IMR-90 (cell line): ENCODE data around the gene POU2F2. TPM values are rescaled to one million over a fixed set of nuclear protein-coding genes. Genes with fewer than 3 reads are reported as not detected.

Source experiments
- ATAC-seq: fragments of 200-7000 bp; cut with Tn5 transposase; 2 replicates; pipeline ENCODE4 v1.9.1; 2020; ENCODE audit warnings: low read depth, mild to moderate bottlenecking, moderate library complexity
- BruUV-seq: library from RNA; stranded (reverse); fragments of 400-500 nt; replicated peaks from 2 replicates; lab custom pipeline; 2021; lab: Mats Ljungman, UMichigan
- CTCF ChIA-PET: fragments of 300-600 bp; formaldehyde crosslinking; extraction: SDS; loops from one replicate; lab custom pipeline; 2021; ENCODE audit warnings: antibody characterized with exemption; lab: Yijun Ruan, JAX
- POLR2A ChIA-PET: fragments of 300-600 bp; sonication (Branson Sonifier 250); formaldehyde crosslinking; loops from one replicate; lab custom pipeline; 2022; ENCODE audit warnings: antibody characterized with exemption; ENCODE audit not compliant: unreplicated experiment; lab: Charles Lee
- DNase-seq: peaks from one replicate; pipeline ENCODE4 v3.0.0; 2013
- H2AFZ ChIP-seq: replicated peaks from 2 replicates; pipeline ENCODE3; 2013; ENCODE audit warnings: low read length, mild to moderate bottlenecking; ENCODE audit not compliant: poor library complexity
- H2AK5ac ChIP-seq: 2 replicates; pipeline ENCODE4 v1.6.1; 2013; ENCODE audit warnings: low read depth, low read length, inconsistent platforms
- H2AK9ac ChIP-seq: replicated peaks from 2 replicates; pipeline ENCODE3; 2013; ENCODE audit warnings: mild to moderate bottlenecking, low read depth, low read length, moderate library complexity; ENCODE audit not compliant: poor library complexity
- H2BK120ac ChIP-seq: 2 replicates; pipeline ENCODE4 v1.6.1; 2013; ENCODE audit warnings: low read depth, low read length, inconsistent platforms
- H2BK15ac ChIP-seq: 3 replicates; pipeline ENCODE4 v1.6.1; 2013; ENCODE audit warnings: low read depth, low read length, inconsistent platforms
- H2BK20ac ChIP-seq: 2 replicates; pipeline ENCODE4 v1.6.1; 2013; ENCODE audit warnings: low read depth, mild to moderate bottlenecking, inconsistent platforms, low read length, moderate library complexity
- H2BK5ac ChIP-seq: 2 replicates; pipeline ENCODE4 v1.6.1; 2013; ENCODE audit warnings: mild to moderate bottlenecking, low read depth, low read length, inconsistent platforms; ENCODE audit not compliant: poor library complexity, severe bottlenecking
- H3K14ac ChIP-seq: replicated peaks from 2 replicates; pipeline ENCODE4 v1.6.1; 2013; ENCODE audit warnings: low read depth, low read length, inconsistent platforms
- H3K18ac ChIP-seq: 2 replicates; pipeline ENCODE4 v1.6.1; 2013; ENCODE audit warnings: low read depth, low read length, control low read depth
- H3K23ac ChIP-seq: 2 replicates; pipeline ENCODE4 v1.6.1; 2013; ENCODE audit warnings: low read depth, low read length, inconsistent platforms
- H3K27ac ChIP-seq: 2 replicates; pipeline ENCODE4 v1.5.1; 2013; ENCODE audit warnings: mild to moderate bottlenecking, control low read depth, low read length; ENCODE audit not compliant: insufficient read depth
- H3K27me3 ChIP-seq: 2 replicates; pipeline ENCODE4 v1.6.1; 2013; ENCODE audit warnings: low read length; ENCODE audit not compliant: control insufficient read depth, insufficient read depth
- H3K36me3 ChIP-seq: 2 replicates; pipeline ENCODE4 v1.6.1; 2013; ENCODE audit warnings: low read length, mixed read lengths; ENCODE audit not compliant: control insufficient read depth, insufficient read depth
- H3K4ac ChIP-seq: 2 replicates; pipeline ENCODE4 v1.6.1; 2013; ENCODE audit warnings: low read depth, low read length, inconsistent platforms
- H3K4me1 ChIP-seq: 2 replicates; pipeline ENCODE4 v1.6.1; 2013; ENCODE audit warnings: low read length, mixed read lengths; ENCODE audit not compliant: control insufficient read depth, insufficient read depth
- H3K4me2 ChIP-seq: 2 replicates; pipeline ENCODE4 v1.6.1; 2013; ENCODE audit warnings: low read depth, mild to moderate bottlenecking, control low read depth, low read length, moderate library complexity
- H3K4me3 ChIP-seq: 2 replicates; pipeline ENCODE4 v1.5.1; 2013; ENCODE audit warnings: low read depth, mild to moderate bottlenecking, control low read depth, low read length, moderate library complexity; ENCODE audit not compliant: insufficient read depth
- H3K56ac ChIP-seq: 2 replicates; pipeline ENCODE4 v1.6.1; 2013; ENCODE audit warnings: low read length, inconsistent platforms; ENCODE audit not compliant: insufficient read depth; ENCODE audit errors: extremely low read depth
- H3K79me1 ChIP-seq, 2 experiments: 2 replicates each; pipeline ENCODE4 v1.6.1; 2013; ENCODE audit warnings: low read length in 2 of 2, inconsistent platforms in 1 of 2, low read depth in 1 of 2
- H3K9ac ChIP-seq: 2 replicates; pipeline ENCODE4 v1.6.1; 2013; ENCODE audit warnings: low read depth, low read length, control low read depth
- H3K9me1 ChIP-seq: 2 replicates; pipeline ENCODE4 v1.6.1; 2013; ENCODE audit warnings: low read length, inconsistent platforms; ENCODE audit not compliant: insufficient read depth
- H3K9me3 ChIP-seq: 2 replicates; pipeline ENCODE4 v1.6.1; 2013; ENCODE audit warnings: low read length; ENCODE audit not compliant: control insufficient read depth, insufficient read depth
- H4K20me1 ChIP-seq: 2 replicates; pipeline ENCODE4 v1.6.1; 2013; ENCODE audit warnings: low read length, inconsistent platforms; ENCODE audit not compliant: insufficient read depth
- H4K5ac ChIP-seq: 2 replicates; pipeline ENCODE4 v1.6.1; 2013; ENCODE audit warnings: mild to moderate bottlenecking, low read depth, low read length, control low read depth
- H4K8ac ChIP-seq, 2 experiments: 2 replicates each; pipeline ENCODE4 v1.6.1; 2013; ENCODE audit warnings: low read depth in 2 of 2, low read length in 2 of 2, control low read depth in 1 of 2, inconsistent platforms in 1 of 2
- H4K91ac ChIP-seq: 2 replicates; pipeline ENCODE4 v1.6.1; 2013; ENCODE audit warnings: low read depth, low read length, inconsistent platforms; ENCODE audit not compliant: insufficient read depth
- BHLHE40 ChIP-seq: fragments of 150-350 bp; IDR thresholded peaks from 2 replicates; pipeline ENCODE4 v1.6.1; 2016; ENCODE audit warnings: mild to moderate bottlenecking, low read depth, low read length
- CEBPB ChIP-seq: IDR thresholded peaks from 2 replicates; pipeline ENCODE4 v1.6.1; 2012; ENCODE audit warnings: low read depth, low read length, improper control_type of control experiment
- FOS ChIP-seq: fragments of 150-350 bp; IDR thresholded peaks from 2 replicates; pipeline ENCODE4 v1.6.1; 2016; ENCODE audit warnings: low read depth, low read length
- NFE2L2 ChIP-seq: fragments of 150-350 bp; IDR thresholded peaks from 2 replicates; pipeline ENCODE4 v1.6.1; 2016; ENCODE audit warnings: low read depth, mild to moderate bottlenecking, low read length
- USF2 ChIP-seq: fragments of 150-350 bp; IDR thresholded peaks from 2 replicates; pipeline ENCODE4 v1.6.1; 2017; ENCODE audit warnings: mild to moderate bottlenecking, antibody characterized with exemption, low read length, low read depth
- WGBS, 2 experiments: methylation state at CpG; one replicate each; pipeline versions ENCODE4 v1.1.5 to v1.1.7; 2013; ENCODE audit warnings: missing lambda C conversion rate in 2 of 2; ENCODE audit not compliant: insufficient read length in 1 of 2; ENCODE audit errors: extremely low coverage in 2 of 2; 5-methylcytosine and 5-hydroxymethylcytosine counted together
- dilution Hi-C: fragments of 300-500 bp; cut with HindIII; formaldehyde crosslinking; loops from one replicate; pipeline ENCODE4 v1.14.3; 2018; ENCODE audit warnings: low sequenced_read_pairs; ENCODE audit not compliant: unreplicated experiment
- in situ Hi-C: fragments of 300-500 bp; cut with MboI; formaldehyde crosslinking; loops from 3 replicates; pipeline ENCODE4 v1.14.3; 2019; ENCODE audit warnings: low sequenced_read_pairs, inconsistent platforms, mixed read lengths
- intact Hi-C: fragments of 100-400 bp; cut with micrococcal nuclease; formaldehyde crosslinking; loops from 2 replicates; pipeline ENCODE4 v1.10.0; 2022
- polyA plus RNA-seq, 3 experiments: library from polyadenylated mRNA; depleted of rRNA; stranded (reverse); fragments of >200 nt; gene quantifications; 2 replicates each; pipeline ENCODE4 v1.2.3, GENCODE V29; 2012; ENCODE audit warnings: low replicate concordance in 1 of 3
- total RNA-seq: library from RNA; depleted of rRNA; stranded (reverse); fragments of >200 nt; gene quantifications from 2 replicates; pipeline ENCODE4 v1.2.3, GENCODE V29; 2012

The POU2F2 gene
- total and polyA plus RNA-seq, 2 of the 4 experiments (the other 2 are of a cell fraction): 0.54 to 5.0 TPM

- TF ChIP-seq USF2: no peak
- TF ChIP-seq NFE2L2: no peak
Observed at GRCh38 chr19:42108527-42109389, 23.5 kb downstream of the POU2F2 start (continued).

- no TSS peak for BruUV-seq
- Histone ChIP-seq H3K27ac (no peak overlapping the region), H4K5ac (no peak overlapping the region), H3K4me1 (peaks cover 5% of the 10 kb centered on the region; the same call in 1 of the 2 replicates), H2BK15ac (no peak overlapping the region), H4K20me1 (no peaks in the 10 kb centered on the region), H3K9ac (no peak overlapping the region), H3K27me3 (peaks cover 3% of the 10 kb centered on the region; the same call in 1 of the 2 replicates), H2AK5ac (no peak overlapping the region), H2AFZ (no peak overlapping the region), H3K36me3 (no peaks in the 10 kb centered on the region), H4K8ac (no peak overlapping the region), H2AK9ac (no peak overlapping the region), H3K14ac (no peak overlapping the region), H2BK120ac (no peak overlapping the region), H3K4me3 (no peak overlapping the region), H3K4ac (no peak overlapping the region), H4K91ac (no peak overlapping the region), H2BK20ac (no peak overlapping the region), H3K18ac (no peak overlapping the region), H3K23ac (no peak overlapping the region), H3K56ac (no peak overlapping the region), H3K4me2 (no peak overlapping the region), H2BK5ac (no peak overlapping the region), H3K9me3 (no peaks in the 10 kb centered on the region), H3K79me1 (no peaks in the 10 kb centered on the region; a peak in 1 of 4 replicates), H3K9me1 (0 out of 2 replicates have a peak, but pooled peaks cover 5% of the 10 kb centered on the region)
- CTCF ChIA-PET: no interaction called here
- POLR2A ChIA-PET: no interaction called here
- DNase-seq (peak; percentile 26), ATAC-seq (no peak)
- in situ Hi-C loops: loop anchor here (5.0 kb wide), 1 partner anchor 82 kb away; no protein-coding TSS in a partner anchor
- TF ChIP-seq BHLHE40: no peak
- TF ChIP-seq USF2: no peak
- TF ChIP-seq FOS: no peak
- no peak for TF ChIP-seq NFE2L2
- TF ChIP-seq CEBPB: no peak
- WGBS, 2 experiments: no CpG with 5 or more reads among the region's 2 CpGs
- intact Hi-C loops: loop anchor here (5.0 kb wide), 1 partner anchor 137 kb away; the partner anchor contains the start of gene GSK3A
- dilution Hi-C loops: no loop called here
Observed at GRCh38 chr19:42105368-42105767, 26.9 kb downstream of the POU2F2 start.
